HepG2 (cell line): ENCODE data around the gene SLC12A2. TPM values are rescaled to one million over a fixed set of nuclear protein-coding genes. Genes with fewer than 3 reads are reported as not detected.

Experiments
- CERS6 ChIP-seq: sonication (generic); formaldehyde crosslinking; IDR thresholded peaks from 2 replicates; pipeline ENCODE4 v1.5.0; 2020; ENCODE audit warnings: missing genetic modification reagents
- FOSL2 ChIP-seq: sonication (generic); formaldehyde crosslinking; IDR thresholded peaks from 2 replicates; pipeline ENCODE4 v1.4.0; 2020; ENCODE audit warnings: missing genetic modification reagents
- GMEB1 ChIP-seq: sonication (generic); formaldehyde crosslinking; IDR thresholded peaks from 2 replicates; pipeline ENCODE4 v1.5.1; 2020; ENCODE audit warnings: missing genetic modification reagents, mild to moderate bottlenecking, borderline replicate concordance
- KMT2A ChIP-seq: sonication (generic); formaldehyde crosslinking; IDR thresholded peaks from 2 replicates; pipeline ENCODE4 v1.4.0; 2020; ENCODE audit warnings: missing genetic modification reagents
- MLX ChIP-seq: IDR thresholded peaks from 2 replicates; pipeline ENCODE4 v1.6.1; 2016
- NR2C2 ChIP-seq: sonication (generic); formaldehyde crosslinking; IDR thresholded peaks from 2 replicates; pipeline ENCODE4 v1.4.0; 2020; ENCODE audit warnings: missing genetic modification reagents, mild to moderate bottlenecking, moderate library complexity, borderline replicate concordance
- ONECUT2 ChIP-seq: sonication (generic); formaldehyde crosslinking; IDR thresholded peaks from 2 replicates; pipeline ENCODE4 v1.4.0; 2020; ENCODE audit warnings: missing genetic modification reagents
- PRDM15 ChIP-seq: sonication (generic); formaldehyde crosslinking; IDR thresholded peaks from 2 replicates; pipeline ENCODE4 v1.4.0; 2020; ENCODE audit warnings: missing genetic modification reagents
- RFX5 ChIP-seq: IDR thresholded peaks from 2 replicates; pipeline ENCODE4 v1.6.1; 2011; ENCODE audit warnings: low read depth, low read length, improper control_type of control experiment
- STAG1 ChIP-seq: sonication (generic); formaldehyde crosslinking; IDR thresholded peaks from 2 replicates; pipeline ENCODE4 v1.4.0; 2020; ENCODE audit warnings: missing genetic modification reagents
- ZBTB44 ChIP-seq: sonication (generic); formaldehyde crosslinking; IDR thresholded peaks from 2 replicates; pipeline ENCODE4 v1.4.0; 2020; ENCODE audit warnings: missing genetic modification reagents
- ZBTB49 ChIP-seq: sonication (generic); formaldehyde crosslinking; IDR thresholded peaks from 2 replicates; pipeline ENCODE4 v1.4.0; 2020; ENCODE audit warnings: missing genetic modification reagents, borderline replicate concordance
- ZFP90 ChIP-seq: sonication (generic); formaldehyde crosslinking; IDR thresholded peaks from 2 replicates; pipeline ENCODE4 v1.8.0; 2022; ENCODE audit warnings: missing genetic modification reagents, mild to moderate bottlenecking, inconsistent platforms, borderline replicate concordance
- ZFYVE20 ChIP-seq: sonication (generic); formaldehyde crosslinking; IDR thresholded peaks from 2 replicates; pipeline ENCODE4 v1.8.0; 2023; ENCODE audit warnings: low read depth, mild to moderate bottlenecking, moderate library complexity, missing genetic modification reagents, borderline replicate concordance
- ZNF556 ChIP-seq: sonication (generic); formaldehyde crosslinking; IDR thresholded peaks from 2 replicates; pipeline ENCODE4 v1.4.0; 2020; ENCODE audit warnings: mild to moderate bottlenecking, missing genetic modification reagents, borderline replicate concordance
- ZNF839 ChIP-seq: sonication (generic); formaldehyde crosslinking; IDR thresholded peaks from 2 replicates; pipeline ENCODE4 v1.4.0; 2020; ENCODE audit warnings: missing genetic modification reagents, mild to moderate bottlenecking, borderline replicate concordance
- polyA plus RNA-seq, 8 experiments: library from polyadenylated mRNA; depleted of rRNA in 3 of 8; stranded (reverse) in 7 of 8; unstranded in 1 of 8; fragments of >200 nt; fragmentation: Illumina TruSeq in 4 of 8; extraction: Trizol in 4 of 8; gene quantifications; 2 replicates each; pipeline versions ENCODE4 v1.2.1 to v1.2.3, GENCODE V29; 2011 to 2016; ENCODE audit warnings: low read depth in 4 of 8, missing spikeins in 1 of 8, mixed read lengths in 1 of 8; ENCODE audit not compliant: insufficient read depth in 1 of 8
- total RNA-seq, 5 experiments: library from RNA; depleted of rRNA; stranded (reverse); fragments of >200 nt; fragmentation: Illumina TruSeq; extraction: Trizol; gene quantifications; 2 replicates each; pipeline ENCODE4 v1.2.3, GENCODE V29; 2016; ENCODE audit warnings: low read depth in 1 of 5

The SLC12A2 gene
- total and polyA plus RNA-seq, 2 of the 13 experiments (the other 11 are each of a cell fraction or from before 2014, with no cell fraction given), result 4.0 to 9.7 TPM

DNA sequence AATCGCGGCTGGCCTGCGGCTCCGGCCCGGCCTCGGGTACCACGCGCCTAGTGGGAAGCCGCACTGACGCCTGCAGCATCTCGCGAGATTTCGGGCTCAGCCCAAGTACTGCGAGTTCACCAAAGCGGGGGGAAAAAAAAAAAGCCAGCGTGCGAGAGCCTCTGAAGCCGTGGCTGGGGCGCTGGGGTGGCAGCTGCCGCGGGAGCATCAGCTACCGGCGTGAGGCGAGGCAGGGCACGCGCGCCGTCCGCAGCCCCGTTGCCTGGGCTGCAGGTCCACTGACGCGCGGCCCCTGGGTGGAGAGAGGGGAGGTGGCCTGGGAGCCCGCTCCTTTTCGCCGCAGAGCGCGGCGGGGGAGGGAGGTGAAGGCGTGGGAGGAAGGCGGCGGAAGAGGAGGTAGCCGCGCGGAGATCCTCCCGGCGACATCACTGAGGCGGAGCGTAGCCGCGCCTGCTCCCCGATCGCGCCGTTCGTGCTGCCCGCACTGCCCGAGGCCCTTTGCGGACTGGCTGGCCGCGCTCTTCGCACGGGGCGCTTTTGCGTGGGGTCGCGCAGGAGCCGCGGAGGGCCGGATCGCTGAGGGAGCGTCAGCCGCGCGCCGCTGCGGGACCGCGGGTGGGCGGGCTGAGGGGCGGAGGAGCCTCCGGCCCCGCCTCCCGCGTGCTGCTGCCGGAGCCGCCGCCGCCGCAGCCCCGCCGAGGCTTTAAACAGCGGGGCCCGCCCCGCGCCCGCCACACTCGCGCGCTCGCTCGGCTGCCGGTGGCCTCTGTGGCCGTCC is at the start of gene SLC12A2 (continued):
- TF ChIP-seq PRDM15 (CRISPR knock-in tag) (no peak), ZFP90 (no peak), CERS6 (CRISPR knock-in tag) (no peak), ONECUT2 (no peak), NR2C2 (CRISPR knock-in tag) (no peak), ZBTB44 (no peak), ZNF556 (CRISPR knock-in tag) (no peak; the same call in 1 of the 2 replicates), ZBTB49 (CRISPR knock-in tag) (no peak), STAG1 (CRISPR knock-in tag) (no peak), MLX (CRISPR knock-in tag) (no peak), GMEB1 (CRISPR knock-in tag) (peak; percentile 70; the same call in 1 of the 2 replicates), FOSL2 (0 out of 2 replicates have a peak, but pooled peaks have one; percentile 9), ZNF839 (CRISPR knock-in tag) (no peak), KMT2A (CRISPR knock-in tag) (0 out of 2 replicates have a peak, but pooled peaks have one; percentile 62), RFX5 (no peak), ZFYVE20 (CRISPR knock-in tag) (no peak)
